ENCODE data around the gene POLRMT.

- TF ChIP-seq, protein P1, sequence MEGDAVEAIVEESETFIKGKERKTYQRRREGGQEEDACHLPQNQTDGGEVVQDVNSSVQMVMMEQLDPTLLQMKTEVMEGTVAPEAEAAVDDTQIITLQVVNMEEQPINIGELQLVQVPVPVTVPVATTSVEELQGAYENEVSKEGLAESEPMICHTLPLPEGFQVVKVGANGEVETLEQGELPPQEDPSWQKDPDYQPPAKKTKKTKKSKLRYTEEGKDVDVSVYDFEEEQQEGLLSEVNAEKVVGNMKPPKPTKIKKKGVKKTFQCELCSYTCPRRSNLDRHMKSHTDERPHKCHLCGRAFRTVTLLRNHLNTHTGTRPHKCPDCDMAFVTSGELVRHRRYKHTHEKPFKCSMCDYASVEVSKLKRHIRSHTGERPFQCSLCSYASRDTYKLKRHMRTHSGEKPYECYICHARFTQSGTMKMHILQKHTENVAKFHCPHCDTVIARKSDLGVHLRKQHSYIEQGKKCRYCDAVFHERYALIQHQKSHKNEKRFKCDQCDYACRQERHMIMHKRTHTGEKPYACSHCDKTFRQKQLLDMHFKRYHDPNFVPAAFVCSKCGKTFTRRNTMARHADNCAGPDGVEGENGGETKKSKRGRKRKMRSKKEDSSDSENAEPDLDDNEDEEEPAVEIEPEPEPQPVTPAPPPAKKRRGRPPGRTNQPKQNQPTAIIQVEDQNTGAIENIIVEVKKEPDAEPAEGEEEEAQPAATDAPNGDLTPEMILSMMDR (conservative IDR thresholded peaks at IDR 0.05) = no peak
- TF ChIP-seq ZFX (IDR thresholded peaks at IDR 0.05) = no peak
These were observed 42.6 kb downstream of the POLRMT start for GRCh38 chr19:590750-591098.

Measured in C4-2B (cell line).